ENCODE measurements around the gene COQ10A. TPM values are rescaled to one million over a fixed set of nuclear protein-coding genes. Genes with fewer than 3 reads are reported as not detected.
"Not testable (repeated sequence)": the region's sequence is repeated elsewhere in the genome, so short reads cannot be mapped to it uniquely, and the experiment has no call there.

COQ10A gene
- total RNA-seq, 1 donor from 2014 or later, result 12.0 TPM

- Histone ChIP-seq H3K36me3 (peaks cover 60% of the 10 kb centered on the region), H3K27ac (no peak overlapping the region)
Measured at GRCh38 chr12:56271031-56271430, 4.3 kb downstream of the COQ10A start.

GRCh38 chr12:56272468-56272867 lies 5.7 kb downstream of the COQ10A start:
- H3K4me1 ChIP-seq; intact Hi-C loops (cut with DNase I); H3K9me3 ChIP-seq; H3K27me3 ChIP-seq; DNase-seq; H3K4me3 ChIP-seq; ATAC-seq; H3K27ac ChIP-seq: not testable (repeated sequence)
- H3K36me3 ChIP-seq, result peaks cover 73% of the 10 kb centered on the region

More at GRCh38 chr12:56271031-56271430, 4.3 kb downstream of the COQ10A start:
- TF ChIP-seq CTCF (IDR thresholded peaks at IDR 0.05), result no peak
- DNase-seq (no peak), ATAC-seq (no peak)
- Histone ChIP-seq H3K9me3 (no peaks in the 10 kb centered on the region), H3K4me1 (peaks cover 10% of the 10 kb centered on the region), H3K4me3 (no peak overlapping the region), H3K27me3 (no peaks in the 10 kb centered on the region)
- intact Hi-C loops (cut with DNase I), result no loop called here

GRCh38 chr12:56274299-56274698 lies 7.6 kb downstream of the COQ10A start:
- Histone ChIP-seq H3K36me3 (peaks cover 91% of the 10 kb centered on the region), H3K27ac (no peak overlapping the region), H3K27me3 (no peaks in the 10 kb centered on the region)

GRCh38 chr12:56278905-56279304 lies 12.2 kb downstream of the COQ10A start:
- ATAC-seq (no peak), DNase-seq (peak; percentile 8)
- H3K9me3 ChIP-seq, result no peaks in the 10 kb centered on the region
- H3K4me3 ChIP-seq, result no peak overlapping the region
- H3K27me3 ChIP-seq, result no peaks in the 10 kb centered on the region
- TF ChIP-seq CTCF (IDR thresholded peaks at IDR 0.05), result no peak
- H3K36me3 ChIP-seq, result peaks cover 99% of the 10 kb centered on the region
- no peaks in the 10 kb centered on the region for H3K4me1 ChIP-seq
- intact Hi-C loops (cut with DNase I), result no loop called here
- H3K27ac ChIP-seq, result no peak overlapping the region

More at GRCh38 chr12:56274299-56274698, 7.6 kb downstream of the COQ10A start:
- DNase-seq (no peak), ATAC-seq (no peak)
- Histone ChIP-seq H3K9me3 (no peaks in the 10 kb centered on the region), H3K4me1 (no peaks in the 10 kb centered on the region), H3K4me3 (no peak overlapping the region)
- no peak for TF ChIP-seq CTCF (IDR thresholded peaks at IDR 0.05)
- intact Hi-C loops (cut with DNase I), result no loop called here

- no peak for TF ChIP-seq CTCF (IDR thresholded peaks at IDR 0.05)
- ATAC-seq (peak; percentile 31), DNase-seq (no peak)
- Histone ChIP-seq H3K4me1 (no peaks in the 10 kb centered on the region), H3K27ac (no peak overlapping the region), H3K4me3 (no peak overlapping the region), H3K27me3 (no peaks in the 10 kb centered on the region), H3K36me3 (peaks cover 98% of the 10 kb centered on the region), H3K9me3 (no peaks in the 10 kb centered on the region)
- intact Hi-C loops (cut with DNase I), result no loop called here
Measured at GRCh38 chr12:56280849-56281248, 14.1 kb downstream of the COQ10A start.

GRCh38 chr12:56282030-56282429 lies 15.3 kb downstream of the COQ10A start:
- Histone ChIP-seq H3K4me1 (peaks cover 7% of the 10 kb centered on the region), H3K27me3 (no peaks in the 10 kb centered on the region), H3K4me3 (no peak overlapping the region), H3K36me3 (peaks cover 86% of the 10 kb centered on the region), H3K9me3 (no peaks in the 10 kb centered on the region), H3K27ac (no peak overlapping the region)
- DNase-seq (peak; percentile 7), ATAC-seq (no peak)
- TF ChIP-seq CTCF (IDR thresholded peaks at IDR 0.05), result no peak
- intact Hi-C loops (cut with DNase I), result no loop called here

Data from upper lobe of right lung (tissue), 1 donor.